Inferior parietal cortex (tissue), 1 donor: ENCODE data around the gene DDIT3.

Source experiments
- DNase-seq: peaks from one replicate; pipeline ENCODE4 v3.0.0-alpha.2; 2016; ENCODE audit errors: extremely low spot score

Gene DDIT3

GRCh38 chr12:57467915-57468314, 52.4 kb downstream of the DDIT3 start:
- DNase-seq = no peak

GRCh38 chr12:57467212-57467874, 53.0 kb downstream of the DDIT3 start:
- DNase-seq = no peak
